Activated CD8-positive, alpha-beta memory T cell treated with anti-CD3 and anti-CD28 coated beads for 24 hours (primary cell): Measurements from ENCODE around the gene CNPY1.
"Not testable (repeated sequence)": the region's sequence is repeated elsewhere in the genome, so short reads cannot be mapped to it uniquely, and the experiment has no call there.

Source experiments
- DNase-seq: peaks from one replicate; pipeline ENCODE4 v3.0.0-alpha.2; 2020

The CNPY1 gene

GRCh38 chr7:155531681-155532080 is 14.7 kb downstream of the CNPY1 start:
- DNase-seq: no peak

- no peak for DNase-seq
These were observed 15.8 kb downstream of the CNPY1 start for GRCh38 chr7:155530601-155531000.

GRCh38 chr7:155529845-155530244 is 16.5 kb downstream of the CNPY1 start:
- DNase-seq: no peak

GRCh38 chr7:155529346-155529745 is 17.0 kb downstream of the CNPY1 start:
- no peak for DNase-seq

GRCh38 chr7:155527664-155528063 is 18.7 kb downstream of the CNPY1 start:
- peak; percentile 4 for DNase-seq

GRCh38 chr7:155526225-155526624 is 20.1 kb downstream of the CNPY1 start:
- DNase-seq: no peak

- no peak for DNase-seq
These were observed 22.3 kb downstream of the CNPY1 start for GRCh38 chr7:155524018-155524556.

GRCh38 chr7:155523168-155523675 is 23.1 kb downstream of the CNPY1 start:
- no peak for DNase-seq

- DNase-seq: no peak
These were observed 24.5 kb downstream of the CNPY1 start for GRCh38 chr7:155521743-155522398.

- DNase-seq: no peak
These were observed 25.2 kb downstream of the CNPY1 start for GRCh38 chr7:155521007-155521742.

GRCh38 chr7:155520114-155520513 is 26.2 kb downstream of the CNPY1 start:
- no peak for DNase-seq

- DNase-seq: not testable (repeated sequence)
These were observed 27.0 kb downstream of the CNPY1 start for GRCh38 chr7:155519358-155519757.

- DNase-seq: no peak
These were observed 27.7 kb downstream of the CNPY1 start for GRCh38 chr7:155518633-155519032.

- DNase-seq: no peak
These were observed 28.4 kb downstream of the CNPY1 start for GRCh38 chr7:155517969-155518368.

GRCh38 chr7:155517452-155517851 is 28.9 kb downstream of the CNPY1 start:
- DNase-seq: no peak

- no peak for DNase-seq
These were observed 29.9 kb downstream of the CNPY1 start for GRCh38 chr7:155516466-155516865.

- no peak for DNase-seq
These were observed 31.0 kb downstream of the CNPY1 start for GRCh38 chr7:155515318-155515717.

GRCh38 chr7:155514296-155514695 is 32.1 kb downstream of the CNPY1 start:
- DNase-seq: no peak

GRCh38 chr7:155513543-155514285 is 32.6 kb downstream of the CNPY1 start:
- no peak for DNase-seq

GRCh38 chr7:155512246-155512887 is 34.0 kb downstream of the CNPY1 start:
- no peak for DNase-seq

- no peak for DNase-seq
These were observed 34.7 kb downstream of the CNPY1 start for GRCh38 chr7:155511702-155511996.

- DNase-seq: no peak
These were observed 35.2 kb downstream of the CNPY1 start for GRCh38 chr7:155510975-155511701.
